Measurements from ENCODE around the gene PRKD2. TPM values are rescaled to one million over a fixed set of nuclear protein-coding genes. Genes with fewer than 3 reads are reported as not detected.

PRKD2 gene
- total and polyA plus RNA-seq, 4 donors = 8.0 to 30.4 (median 24.5) TPM

DNA sequence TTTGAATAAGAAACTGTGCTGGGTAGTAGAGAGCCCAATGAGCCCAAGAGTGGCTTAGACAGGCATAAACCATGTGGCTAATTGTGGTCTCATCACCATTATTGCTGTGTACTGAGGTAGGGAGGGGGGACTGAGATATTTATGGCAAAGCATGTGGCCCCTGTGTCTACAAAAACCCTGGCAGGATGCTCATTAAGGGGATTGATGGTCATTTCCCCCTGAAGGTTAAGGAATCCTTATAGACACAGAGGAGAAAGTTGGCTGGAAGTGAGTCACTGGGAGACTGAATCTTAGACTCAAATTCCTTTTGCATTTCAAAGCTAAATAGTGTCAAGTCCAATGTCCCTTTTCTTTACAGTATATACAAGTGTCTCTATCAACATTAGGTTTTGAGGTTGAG, 46.1 kb downstream of the PRKD2 start:
- peaks cover 30% of the 10 kb centered on the region for H3K36me3 ChIP-seq (ENCODE audit: control insufficient read depth, insufficient read depth, low read length)
- no peaks in the 10 kb centered on the region for H3K27me3 ChIP-seq (ENCODE audit: control insufficient read depth, insufficient read depth, low read length)
- H3K27ac ChIP-seq (ENCODE audit: low read depth, low read length) = no peak overlapping the region
- H3K4me1 ChIP-seq (ENCODE audit: control insufficient read depth, insufficient read depth, low read length) = no peaks in the 10 kb centered on the region
- no peak for DNase-seq (ENCODE audit: low read depth in 4 of 6, low spot score in 6 of 6)
- H3K4me3 ChIP-seq (ENCODE audit: low read depth, low read length) = no peak overlapping the region
- H3K9me3 ChIP-seq (ENCODE audit: control insufficient read depth, insufficient read depth, low read length) = no peaks in the 10 kb centered on the region

DNA sequence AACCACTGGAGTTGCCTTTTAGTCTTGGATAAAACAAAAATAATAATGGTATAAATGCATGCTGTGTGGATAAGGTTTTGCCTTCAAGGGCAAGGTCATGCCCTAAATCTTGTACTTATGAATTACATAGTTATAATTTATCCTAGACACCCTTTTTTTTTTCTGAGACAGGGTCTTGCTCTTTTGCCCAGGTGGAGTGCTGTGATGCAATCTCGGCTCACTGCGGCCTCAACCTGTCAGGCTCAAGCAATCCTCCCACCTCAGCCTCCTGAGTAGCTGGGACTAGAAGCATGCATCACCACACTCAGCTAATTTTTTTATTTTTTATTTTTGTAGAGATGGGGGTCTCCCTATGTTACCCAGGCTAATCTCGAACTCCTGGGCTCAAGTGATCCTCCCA, 48.3 kb downstream of the PRKD2 start:
- no peak overlapping the region for H3K4me3 ChIP-seq (ENCODE audit: low read depth, low read length)
- H3K27ac ChIP-seq (ENCODE audit: low read depth, low read length) = no peak overlapping the region
- no peaks in the 10 kb centered on the region for H3K4me1 ChIP-seq (ENCODE audit: control insufficient read depth, insufficient read depth, low read length)
- DNase-seq (ENCODE audit: low read depth in 4 of 6, low spot score in 6 of 6) = no peak
- H3K36me3 ChIP-seq (ENCODE audit: control insufficient read depth, insufficient read depth, low read length) = peaks cover 9% of the 10 kb centered on the region
- no peaks in the 10 kb centered on the region for H3K27me3 ChIP-seq (ENCODE audit: control insufficient read depth, insufficient read depth, low read length)
- no CpG with 5 or more reads among the region's 3 CpGs for whole genome bisulfite sequencing (ENCODE audit: insufficient coverage)
- H3K9me3 ChIP-seq (ENCODE audit: control insufficient read depth, insufficient read depth, low read length) = no peaks in the 10 kb centered on the region

DNA sequence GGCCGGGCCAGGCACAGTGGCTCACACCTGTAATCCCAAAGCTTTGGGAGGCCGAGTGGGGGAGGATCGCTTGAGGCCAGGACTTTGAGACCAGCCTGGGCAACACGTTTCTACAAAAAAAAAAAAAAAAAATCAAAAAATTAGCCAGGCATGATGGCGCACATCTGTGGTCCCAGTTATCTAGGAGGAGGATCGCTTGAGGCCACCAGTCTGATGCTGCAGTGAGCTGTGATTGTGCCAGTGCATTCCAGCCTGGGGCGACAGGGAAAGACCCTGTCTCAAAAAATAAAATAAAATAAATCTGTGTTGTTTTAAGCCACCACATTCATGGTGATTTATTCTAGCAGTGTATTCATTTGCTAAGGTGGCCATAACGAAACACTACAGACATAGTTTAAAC, 51.8 kb downstream of the PRKD2 start:
- no peaks in the 10 kb centered on the region for H3K9me3 ChIP-seq (ENCODE audit: control insufficient read depth, insufficient read depth, low read length)
- H3K27me3 ChIP-seq (ENCODE audit: control insufficient read depth, insufficient read depth, low read length) = no peaks in the 10 kb centered on the region
- no peak overlapping the region for H3K4me3 ChIP-seq (ENCODE audit: low read depth, low read length)
- no peak for DNase-seq (ENCODE audit: low read depth in 4 of 6, low spot score in 6 of 6)
- H3K4me1 ChIP-seq (ENCODE audit: control insufficient read depth, insufficient read depth, low read length) = peaks cover 11% of the 10 kb centered on the region
- no peak overlapping the region for H3K27ac ChIP-seq (ENCODE audit: low read depth, low read length)
- 88% methylated on average over 2 of the region's 8 CpGs for WGBS (ENCODE audit: insufficient coverage)
- no peaks in the 10 kb centered on the region for H3K36me3 ChIP-seq (ENCODE audit: control insufficient read depth, insufficient read depth, low read length)

DNA sequence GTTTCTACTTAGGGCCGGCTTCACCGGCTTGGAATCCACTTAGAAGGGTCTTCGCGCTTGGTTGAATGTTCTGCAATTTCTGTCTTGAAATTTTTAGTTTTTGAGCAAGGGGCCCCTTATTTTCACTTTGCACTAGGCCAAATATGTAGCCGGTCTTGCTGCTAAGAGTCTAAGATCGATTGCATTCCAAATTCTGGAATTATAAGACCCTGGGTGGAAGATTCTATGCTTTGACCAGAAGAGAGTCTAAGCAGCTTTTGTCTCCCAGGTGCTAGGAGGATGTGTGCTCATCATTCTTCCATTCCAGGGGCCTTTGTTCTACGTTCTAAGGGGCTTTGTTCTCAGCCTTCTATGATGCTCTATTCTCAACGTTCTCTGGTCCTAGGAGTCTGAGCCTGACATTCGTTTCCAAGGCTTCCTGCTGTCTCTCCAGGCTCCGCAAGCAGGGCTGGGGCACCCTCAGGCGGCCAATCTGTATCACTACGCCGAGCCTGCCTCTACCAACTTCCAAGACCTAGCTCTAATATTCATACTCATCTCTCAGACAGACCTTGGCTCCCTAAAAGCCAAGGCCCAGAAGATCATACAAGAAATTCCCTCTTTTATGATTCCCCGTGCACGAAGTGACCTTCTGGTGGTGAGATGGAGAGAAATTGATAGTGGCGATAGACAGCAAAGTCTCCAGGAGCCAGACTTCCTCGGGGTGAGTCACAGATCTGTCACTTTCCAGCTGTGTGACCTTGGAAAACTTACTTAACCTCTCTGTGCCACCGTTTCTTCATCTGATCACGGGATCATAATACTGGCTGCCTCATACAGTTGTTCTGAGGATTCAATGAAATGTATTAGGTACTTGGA, 55.0 kb downstream of the PRKD2 start:
- H3K36me3 ChIP-seq (ENCODE audit: control insufficient read depth, insufficient read depth, low read length) = peaks cover 2% of the 10 kb centered on the region
- H3K9me3 ChIP-seq (ENCODE audit: control insufficient read depth, insufficient read depth, low read length) = no peaks in the 10 kb centered on the region
- peaks cover 24% of the 10 kb centered on the region for H3K4me1 ChIP-seq (ENCODE audit: control insufficient read depth, insufficient read depth, low read length)
- no peaks in the 10 kb centered on the region for H3K27me3 ChIP-seq (ENCODE audit: control insufficient read depth, insufficient read depth, low read length)
- 0% methylated on average over 7 of the region's 19 CpGs for WGBS (ENCODE audit: insufficient coverage)
- H3K4me3 ChIP-seq (ENCODE audit: low read depth, low read length) = peak overlapping the region; percentile 36
- peak overlapping the region; percentile 85 for H3K27ac ChIP-seq (ENCODE audit: low read depth, low read length)
- DNase-seq (ENCODE audit: low read depth in 4 of 6, low spot score in 6 of 6) = peak in 5 of 6 donors; percentile 65 to 96 (median 79)

DNA sequence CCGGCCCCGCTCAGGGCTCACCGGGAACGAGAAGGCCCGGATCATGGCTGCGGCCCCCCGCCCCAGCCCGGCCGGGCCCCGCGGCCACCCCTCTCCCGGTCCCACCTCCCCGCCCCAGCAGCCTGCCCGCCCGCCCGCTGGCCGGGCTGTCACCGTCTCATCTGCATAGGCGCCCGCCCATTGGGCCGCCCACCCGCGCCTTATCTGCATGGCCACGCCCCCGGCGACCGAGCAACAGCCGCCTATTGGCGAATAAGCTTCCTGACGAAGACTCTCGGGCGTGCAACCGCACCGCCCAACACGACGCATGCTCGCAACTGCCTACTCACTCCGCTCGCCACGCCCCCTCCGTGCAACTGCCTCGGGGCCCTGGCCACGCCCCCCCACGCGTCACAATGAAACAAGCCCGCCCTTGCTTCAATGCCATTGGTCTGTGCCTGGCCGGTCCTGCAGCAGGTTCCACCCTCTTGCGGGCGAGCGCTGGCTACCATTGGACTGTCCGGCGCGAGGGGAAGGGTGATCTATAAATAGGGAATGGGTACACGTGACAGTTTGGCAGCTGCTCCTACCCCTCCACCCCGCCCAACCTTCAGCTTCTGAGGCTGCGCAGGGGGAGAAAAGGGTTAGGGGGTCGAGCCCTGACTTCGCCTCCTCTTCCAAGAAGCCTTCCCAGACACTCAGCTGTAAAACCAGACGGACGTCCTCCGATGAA, 55.7 kb downstream of the PRKD2 start, which contains the start of gene DACT3:
TSS of gene DACT3 (minus strand) at position 163 of the 712 bp plus-strand sequence. CDS start at position 45, 118 bp downstream.
- Histone ChIP-seq H3K27ac (ENCODE audit: low read depth, low read length) (peak within 1 kb of the TSS; percentile 85), H3K4me1 (ENCODE audit: control insufficient read depth, insufficient read depth, low read length) (peaks cover 24% of the 10 kb centered on the region), H3K4me3 (ENCODE audit: low read depth, low read length) (peak within 1 kb of the TSS; percentile 71), H3K27me3 (ENCODE audit: control insufficient read depth, insufficient read depth, low read length) (no peaks in the 10 kb centered on the region), H3K9me3 (ENCODE audit: control insufficient read depth, insufficient read depth, low read length) (no peaks in the 10 kb centered on the region), H3K36me3 (ENCODE audit: control insufficient read depth, insufficient read depth, low read length) (peaks cover 5% of the 10 kb centered on the region)
- WGBS (ENCODE audit: insufficient coverage) = 0% methylated on average over 45 of the region's 61 CpGs
- DNase-seq (ENCODE audit: low read depth in 4 of 6, low spot score in 6 of 6) = peak; percentile 97 to 100 (median 100)

DNA sequence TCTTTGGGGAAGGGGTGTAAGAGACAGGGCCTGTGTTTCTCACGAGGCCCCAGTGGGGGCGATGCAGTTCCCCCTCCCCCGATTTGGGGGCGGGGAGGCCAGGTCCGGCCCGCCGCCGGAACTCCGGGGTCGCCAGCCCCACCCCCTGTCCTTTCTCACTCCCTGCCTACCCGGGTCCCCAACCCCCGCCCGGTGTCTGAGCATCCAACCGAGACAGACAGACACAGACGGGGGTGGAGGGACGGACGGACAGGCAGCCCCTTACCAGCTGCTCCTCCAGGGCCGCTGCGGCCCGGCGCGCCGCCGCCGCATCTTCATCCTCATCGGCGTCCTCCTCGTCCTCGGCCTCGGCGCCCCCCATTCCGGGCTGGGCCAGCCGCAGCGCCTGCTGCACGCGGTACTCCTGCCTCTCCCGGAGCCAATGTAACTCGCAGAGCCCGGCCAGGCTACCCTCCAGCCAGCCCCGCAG, 56.3 kb downstream of the PRKD2 start:
- Histone ChIP-seq H3K27me3 (ENCODE audit: control insufficient read depth, insufficient read depth, low read length) (no peaks in the 10 kb centered on the region), H3K27ac (ENCODE audit: low read depth, low read length) (peak overlapping the region; percentile 81), H3K9me3 (ENCODE audit: control insufficient read depth, insufficient read depth, low read length) (no peaks in the 10 kb centered on the region), H3K4me3 (ENCODE audit: low read depth, low read length) (peak overlapping the region; percentile 71), H3K36me3 (ENCODE audit: control insufficient read depth, insufficient read depth, low read length) (peaks cover 7% of the 10 kb centered on the region), H3K4me1 (ENCODE audit: control insufficient read depth, insufficient read depth, low read length) (peaks cover 24% of the 10 kb centered on the region)
- peak in 1 of 6 donors; percentile 7 for DNase-seq (ENCODE audit: low read depth in 4 of 6, low spot score in 6 of 6)
- WGBS (ENCODE audit: insufficient coverage) = under 1% methylated on average over 39 of the region's 40 CpGs

DNA sequence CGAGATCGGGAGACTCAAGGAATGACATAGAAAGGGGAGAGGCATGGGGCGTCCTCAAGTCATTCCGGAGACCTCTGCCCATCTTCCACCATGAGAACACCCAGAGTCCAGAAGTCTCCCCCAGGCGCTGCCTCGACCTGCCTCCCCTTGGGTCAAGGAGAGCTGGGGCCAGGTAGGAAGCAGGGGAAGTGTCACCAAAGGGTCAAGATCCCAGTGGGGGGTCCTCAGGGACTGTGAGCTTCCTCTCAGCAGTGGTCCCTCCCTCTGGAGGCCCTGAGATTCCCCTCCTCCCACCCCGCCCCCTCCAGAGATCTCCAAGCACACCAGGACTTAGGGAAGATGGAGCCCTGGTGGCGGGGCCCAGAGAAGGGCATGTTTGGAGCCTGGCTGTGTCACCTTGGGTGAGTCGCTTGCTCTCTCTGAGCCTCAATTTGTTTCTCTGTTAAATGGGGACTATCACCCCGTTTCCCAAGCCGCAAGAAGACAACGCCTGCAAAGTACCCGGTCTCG, 56.9 kb downstream of the PRKD2 start:
- Histone ChIP-seq H3K4me3 (ENCODE audit: low read depth, low read length) (peak overlapping the region; percentile 71), H3K4me1 (ENCODE audit: control insufficient read depth, insufficient read depth, low read length) (peaks cover 29% of the 10 kb centered on the region), H3K36me3 (ENCODE audit: control insufficient read depth, insufficient read depth, low read length) (peaks cover 7% of the 10 kb centered on the region), H3K9me3 (ENCODE audit: control insufficient read depth, insufficient read depth, low read length) (no peaks in the 10 kb centered on the region), H3K27me3 (ENCODE audit: control insufficient read depth, insufficient read depth, low read length) (no peaks in the 10 kb centered on the region), H3K27ac (ENCODE audit: low read depth, low read length) (peak overlapping the region; percentile 81)
- 2% methylated on average over 13 of the region's 14 CpGs for WGBS (ENCODE audit: insufficient coverage)
- DNase-seq (ENCODE audit: low read depth in 4 of 6, low spot score in 6 of 6) = peak in 3 of 6 donors; percentile 15 to 74 (median 71)

DNA sequence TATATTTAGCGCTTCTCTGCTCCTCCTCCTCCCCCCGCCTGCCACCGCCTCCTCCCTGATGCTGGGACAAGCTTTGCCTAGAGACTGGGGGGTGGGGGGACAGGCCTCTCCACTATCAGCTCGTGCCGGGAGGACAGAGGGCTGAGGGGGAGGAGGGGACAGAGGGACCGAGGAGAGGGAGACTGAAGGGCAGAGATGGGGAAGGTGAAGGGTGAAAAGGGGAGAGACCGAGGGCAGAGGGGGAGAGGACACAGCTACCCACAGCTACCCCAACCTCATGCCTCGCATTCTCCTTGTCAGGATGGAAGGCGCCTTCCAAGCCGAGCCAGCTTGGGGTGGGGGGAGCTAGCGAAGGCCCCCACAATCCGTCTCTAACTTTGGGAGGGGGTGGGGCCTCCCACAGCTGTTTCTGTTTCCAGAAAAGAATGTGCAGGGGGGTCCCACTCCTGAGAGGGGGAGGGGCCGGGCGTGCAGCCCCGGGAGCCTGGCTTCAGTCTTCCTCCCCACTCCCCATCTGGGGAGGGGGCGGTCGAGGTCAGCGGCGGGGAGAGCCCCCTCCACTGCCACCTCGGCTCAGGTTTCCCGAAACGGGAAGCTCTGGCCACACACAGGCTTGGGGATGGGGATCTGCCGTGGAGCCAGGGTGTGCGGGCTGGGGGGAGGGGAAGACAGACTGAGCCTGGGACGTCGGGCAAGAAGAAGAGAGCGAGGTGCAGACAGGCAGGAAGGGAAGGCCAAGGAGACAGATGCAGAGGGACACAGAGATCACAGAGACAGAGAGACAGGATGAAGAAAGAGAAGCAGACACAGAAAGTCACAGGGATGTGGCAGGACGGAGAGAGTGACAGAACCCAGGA, 57.5 kb downstream of the PRKD2 start:
- Histone ChIP-seq H3K4me1 (ENCODE audit: control insufficient read depth, insufficient read depth, low read length) (peaks cover 35% of the 10 kb centered on the region), H3K4me3 (ENCODE audit: low read depth, low read length) (peak overlapping the region; percentile 71), H3K9me3 (ENCODE audit: control insufficient read depth, insufficient read depth, low read length) (no peaks in the 10 kb centered on the region), H3K36me3 (ENCODE audit: control insufficient read depth, insufficient read depth, low read length) (peaks cover 7% of the 10 kb centered on the region), H3K27ac (ENCODE audit: low read depth, low read length) (peak overlapping the region; percentile 81), H3K27me3 (ENCODE audit: control insufficient read depth, insufficient read depth, low read length) (no peaks in the 10 kb centered on the region)
- WGBS (ENCODE audit: insufficient coverage) = 0% methylated on average over 9 of the region's 28 CpGs
- DNase-seq (ENCODE audit: low read depth in 4 of 6, low spot score in 6 of 6) = peak in 2 of 6 donors; percentile 57 to 62

DNA sequence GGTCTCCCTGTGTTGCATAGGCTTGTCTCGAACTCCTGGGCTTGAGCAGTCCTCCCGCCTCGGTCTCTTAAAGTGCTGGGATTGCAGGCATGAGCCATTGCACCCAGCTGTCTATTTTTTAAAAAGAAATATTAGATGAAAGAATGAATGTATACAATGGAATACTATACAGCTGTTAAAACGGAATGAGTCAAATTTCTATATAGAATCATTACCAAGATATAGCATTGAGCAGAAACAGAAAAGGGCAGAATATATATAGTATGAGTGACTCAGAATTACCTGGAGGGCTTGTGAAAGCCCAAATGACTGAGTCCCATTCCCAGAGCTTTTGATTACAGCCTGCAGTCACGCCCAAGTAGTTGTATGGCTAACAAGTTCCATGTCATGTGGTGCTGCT, 60.4 kb downstream of the PRKD2 start:
- DNase-seq (ENCODE audit: low read depth in 4 of 6, low spot score in 6 of 6) = no peak
- H3K4me1 ChIP-seq (ENCODE audit: control insufficient read depth, insufficient read depth, low read length) = peaks cover 43% of the 10 kb centered on the region
- H3K27ac ChIP-seq (ENCODE audit: low read depth, low read length) = no peak overlapping the region

More for the DNA sequence above, 60.4 kb downstream of the PRKD2 start:
- no peaks in the 10 kb centered on the region for H3K9me3 ChIP-seq (ENCODE audit: control insufficient read depth, insufficient read depth, low read length)
- WGBS (ENCODE audit: insufficient coverage) = 100% methylated on average over 1 of the region's 5 CpGs
- no peak overlapping the region for H3K4me3 ChIP-seq (ENCODE audit: low read depth, low read length)
- H3K36me3 ChIP-seq (ENCODE audit: control insufficient read depth, insufficient read depth, low read length) = peaks cover 22% of the 10 kb centered on the region
- H3K27me3 ChIP-seq (ENCODE audit: control insufficient read depth, insufficient read depth, low read length) = peaks cover under 1% of the 10 kb centered on the region

All from spinal cord (tissue), 10 donors.